ENCODE measurements around the gene CAMK2G.
A peak's percentile ranks its signal among the peaks of the same experiment; 100 is the strongest.
"Not testable (repeated sequence)": the region's sequence is repeated elsewhere in the genome, so short reads cannot be mapped to it uniquely, and the experiment has no call there.

CAMK2G gene

DNA sequence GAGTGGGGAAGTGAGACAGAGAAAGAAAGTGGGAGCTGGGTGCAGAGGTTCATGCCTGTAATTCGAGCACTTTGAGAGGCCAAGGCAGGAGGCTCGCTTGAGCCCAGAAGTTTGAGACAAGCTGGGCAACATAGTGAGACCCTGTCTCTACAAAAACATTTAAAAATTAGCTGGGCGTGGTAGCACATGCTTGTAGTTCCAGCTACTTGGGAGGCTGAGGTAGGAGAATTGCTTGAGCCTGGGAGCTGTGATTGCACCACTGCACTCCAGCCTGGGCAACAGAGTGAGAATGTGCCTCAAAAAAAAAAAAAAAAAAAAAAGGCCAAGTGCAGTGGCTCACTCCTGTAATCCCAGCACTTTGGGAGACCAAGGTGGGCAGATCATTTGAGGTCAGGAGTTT is 16.5 kb upstream of the CAMK2G start:
- H2AFZ ChIP-seq (ENCODE audit: insufficient read depth, low read length, poor library complexity); H4K8ac ChIP-seq (ENCODE audit: low read depth, low read length): not testable (repeated sequence)

GRCh38 chr10:73890261-73890660 is 15.9 kb upstream of the CAMK2G start:
- H2BK5ac ChIP-seq (ENCODE audit: low read depth, low read length, poor library complexity), result no peak overlapping the region
- H3K18ac ChIP-seq (ENCODE audit: low read length), result no peak overlapping the region
- no peak overlapping the region for H2AFZ ChIP-seq (ENCODE audit: insufficient read depth, low read length, poor library complexity)
- H4K8ac ChIP-seq (ENCODE audit: low read depth, low read length), result no peak overlapping the region
- H3K14ac ChIP-seq (ENCODE audit: low read length), result no peak overlapping the region
- no peak for DNase-seq
- H2BK12ac ChIP-seq (ENCODE audit: low read length), result no peak overlapping the region
- no peak overlapping the region for H3K27ac ChIP-seq (ENCODE audit: low read depth, low read length)
- H3K4me1 ChIP-seq (ENCODE audit: control insufficient read depth in 1 of 2, insufficient read depth in 2 of 2, low read length in 2 of 2), result peaks cover 31 to 35% of the 10 kb centered on the region in 2 experiments
- H3K79me2 ChIP-seq (ENCODE audit: control insufficient read depth, insufficient read depth, low read length, poor library complexity), result peaks cover 2% of the 10 kb centered on the region
- H3K4me2 ChIP-seq (ENCODE audit: low read length), result no peak overlapping the region
- H3K4ac ChIP-seq (ENCODE audit: low read depth, low read length), result no peak overlapping the region
- H3K9me3 ChIP-seq (ENCODE audit: insufficient read depth, low read depth, low read length), result no peaks in the 10 kb centered on the region
- no peak overlapping the region for H4K91ac ChIP-seq (ENCODE audit: low read depth, low read length)
- no peak overlapping the region for H4K12ac ChIP-seq (ENCODE audit: low read depth, low read length)
- no peak overlapping the region for H3K9ac ChIP-seq (ENCODE audit: low read length)
- WGBS (ENCODE audit: extremely low coverage, insufficient coverage, insufficient read length), result no CpG with 5 or more reads among the region's 5 CpGs
- H3K36me3 ChIP-seq (ENCODE audit: control insufficient read depth in 1 of 2, insufficient read depth in 2 of 2, low read length in 2 of 2), result no peaks in the 10 kb centered on the region
- no peak overlapping the region for H2AK5ac ChIP-seq (ENCODE audit: low read length)
- no peak overlapping the region for H3K23ac ChIP-seq (ENCODE audit: low read length)
- no peak overlapping the region for H2BK120ac ChIP-seq (ENCODE audit: insufficient read depth, low read length, poor library complexity)
- no peak overlapping the region for H3K4me3 ChIP-seq (ENCODE audit: low read depth, low read length)
- no peaks in the 10 kb centered on the region for H3K27me3 ChIP-seq (ENCODE audit: insufficient read depth, low read length)
- H3K79me1 ChIP-seq (ENCODE audit: low read length), result peaks cover 25% of the 10 kb centered on the region

More for the DNA sequence above, 16.5 kb upstream of the CAMK2G start:
- not testable (repeated sequence) for H3K23ac ChIP-seq (ENCODE audit: low read length); H2BK120ac ChIP-seq (ENCODE audit: insufficient read depth, low read length, poor library complexity); H3K18ac ChIP-seq (ENCODE audit: low read length); H3K9me3 ChIP-seq (ENCODE audit: insufficient read depth, low read depth, low read length); H4K91ac ChIP-seq (ENCODE audit: low read depth, low read length); H3K27ac ChIP-seq (ENCODE audit: low read depth, low read length); H2BK12ac ChIP-seq (ENCODE audit: low read length); H3K14ac ChIP-seq (ENCODE audit: low read length); H2AK5ac ChIP-seq (ENCODE audit: low read length); H3K27me3 ChIP-seq (ENCODE audit: insufficient read depth, low read length); H2BK5ac ChIP-seq (ENCODE audit: low read depth, low read length, poor library complexity); H3K4me3 ChIP-seq (ENCODE audit: low read depth, low read length); H3K79me2 ChIP-seq (ENCODE audit: control insufficient read depth, insufficient read depth, low read length, poor library complexity); H3K36me3 ChIP-seq (ENCODE audit: control insufficient read depth in 1 of 2, insufficient read depth in 2 of 2, low read length in 2 of 2); H3K9ac ChIP-seq (ENCODE audit: low read length); H4K12ac ChIP-seq (ENCODE audit: low read depth, low read length); H3K4me2 ChIP-seq (ENCODE audit: low read length); H3K4ac ChIP-seq (ENCODE audit: low read depth, low read length)
- Histone ChIP-seq H3K4me1 (ENCODE audit: control insufficient read depth in 1 of 2, insufficient read depth in 2 of 2, low read length in 2 of 2) (peaks cover 31 to 35% of the 10 kb centered on the region in 2 experiments), H3K79me1 (ENCODE audit: low read length) (peaks cover 25% of the 10 kb centered on the region)
- DNase-seq, result peak in 1 of 2 donors; percentile 73
- WGBS (ENCODE audit: extremely low coverage, insufficient coverage, insufficient read length), result no CpG with 5 or more reads among the region's 3 CpGs

DNA sequence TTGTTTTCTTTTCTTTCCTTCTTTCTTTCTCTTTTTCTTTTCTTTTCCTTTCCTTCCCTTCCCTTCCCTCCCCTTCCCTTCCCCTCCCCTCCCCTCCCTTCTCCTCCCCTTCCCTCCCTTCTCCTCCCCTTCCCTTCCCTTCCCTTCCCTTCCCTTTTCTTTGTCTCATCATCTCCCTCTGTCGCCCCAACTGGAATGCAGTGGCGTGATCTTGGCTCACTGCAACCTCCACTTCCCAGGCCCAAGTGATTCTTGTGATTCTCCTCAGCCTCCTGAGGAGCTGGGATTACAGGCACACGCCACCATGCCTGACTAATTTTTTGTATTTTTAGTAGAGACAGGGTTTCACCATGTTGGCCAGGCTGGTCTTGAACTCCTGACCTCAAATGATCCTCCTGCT is 15.1 kb upstream of the CAMK2G start:
- not testable (repeated sequence) for H3K4me2 ChIP-seq (ENCODE audit: low read length); H2BK12ac ChIP-seq (ENCODE audit: low read length); H3K79me2 ChIP-seq (ENCODE audit: control insufficient read depth, insufficient read depth, low read length, poor library complexity); H3K23ac ChIP-seq (ENCODE audit: low read length); H2BK5ac ChIP-seq (ENCODE audit: low read depth, low read length, poor library complexity); H2AK5ac ChIP-seq (ENCODE audit: low read length); H3K27ac ChIP-seq (ENCODE audit: low read depth, low read length); H3K36me3 ChIP-seq (ENCODE audit: control insufficient read depth in 1 of 2, insufficient read depth in 2 of 2, low read length in 2 of 2); H2AFZ ChIP-seq (ENCODE audit: insufficient read depth, low read length, poor library complexity); H3K9ac ChIP-seq (ENCODE audit: low read length); H4K12ac ChIP-seq (ENCODE audit: low read depth, low read length); H4K8ac ChIP-seq (ENCODE audit: low read depth, low read length); H3K4ac ChIP-seq (ENCODE audit: low read depth, low read length); H3K14ac ChIP-seq (ENCODE audit: low read length); H2BK120ac ChIP-seq (ENCODE audit: insufficient read depth, low read length, poor library complexity); H3K9me3 ChIP-seq (ENCODE audit: insufficient read depth, low read depth, low read length); H3K27me3 ChIP-seq (ENCODE audit: insufficient read depth, low read length); H3K18ac ChIP-seq (ENCODE audit: low read length); H3K4me3 ChIP-seq (ENCODE audit: low read depth, low read length)
- H4K91ac ChIP-seq (ENCODE audit: low read depth, low read length), result peak overlapping the region; percentile 27
- DNase-seq, result peak in 1 of 2 donors; percentile 39
- no CpG with 5 or more reads among the region's 3 CpGs for WGBS (ENCODE audit: extremely low coverage, insufficient coverage, insufficient read length)
- peaks cover 25% of the 10 kb centered on the region for H3K79me1 ChIP-seq (ENCODE audit: low read length)
- H3K4me1 ChIP-seq (ENCODE audit: control insufficient read depth in 1 of 2, insufficient read depth in 2 of 2, low read length in 2 of 2), result peaks cover 31 to 35% of the 10 kb centered on the region in 2 experiments

GRCh38 chr10:73889014-73889413 is 14.7 kb upstream of the CAMK2G start:
- Histone ChIP-seq H2BK12ac (ENCODE audit: low read length) (peak overlapping the region; percentile 66), H3K14ac (ENCODE audit: low read length) (peak overlapping the region; percentile 41), H3K79me2 (ENCODE audit: control insufficient read depth, insufficient read depth, low read length, poor library complexity) (peaks cover 2% of the 10 kb centered on the region), H2AFZ (ENCODE audit: insufficient read depth, low read length, poor library complexity) (peak overlapping the region; percentile 23), H3K23ac (ENCODE audit: low read length) (no peak overlapping the region), H2AK5ac (ENCODE audit: low read length) (peak overlapping the region; percentile 23), H2BK120ac (ENCODE audit: insufficient read depth, low read length, poor library complexity) (peak overlapping the region; percentile 57), H3K4me1 (ENCODE audit: control insufficient read depth in 1 of 2, insufficient read depth in 2 of 2, low read length in 2 of 2) (peaks cover 31 to 35% of the 10 kb centered on the region in 2 experiments), H3K9ac (ENCODE audit: low read length) (no peak overlapping the region), H4K91ac (ENCODE audit: low read depth, low read length) (peak overlapping the region; percentile 64), H4K12ac (ENCODE audit: low read depth, low read length) (no peak overlapping the region), H3K18ac (ENCODE audit: low read length) (peak overlapping the region; percentile 49), H3K36me3 (ENCODE audit: control insufficient read depth in 1 of 2, insufficient read depth in 2 of 2, low read length in 2 of 2) (no peaks in the 10 kb centered on the region), H4K8ac (ENCODE audit: low read depth, low read length) (peak overlapping the region; percentile 25), H3K79me1 (ENCODE audit: low read length) (peaks cover 25% of the 10 kb centered on the region), H3K4ac (ENCODE audit: low read depth, low read length) (no peak overlapping the region), H3K4me3 (ENCODE audit: low read depth, low read length) (peak overlapping the region; percentile 16), H3K27me3 (ENCODE audit: insufficient read depth, low read length) (no peaks in the 10 kb centered on the region), H3K9me3 (ENCODE audit: insufficient read depth, low read depth, low read length) (no peaks in the 10 kb centered on the region), H2BK5ac (ENCODE audit: low read depth, low read length, poor library complexity) (peak overlapping the region; percentile 42), H3K4me2 (ENCODE audit: low read length) (no peak overlapping the region), H3K27ac (ENCODE audit: low read depth, low read length) (peak overlapping the region; percentile 55)
- DNase-seq, result peak; percentile 95 to 97
- no CpG with 5 or more reads among the region's 7 CpGs for WGBS (ENCODE audit: extremely low coverage, insufficient coverage, insufficient read length)
